ENCODE data around the gene OR2AE1.

DNA sequence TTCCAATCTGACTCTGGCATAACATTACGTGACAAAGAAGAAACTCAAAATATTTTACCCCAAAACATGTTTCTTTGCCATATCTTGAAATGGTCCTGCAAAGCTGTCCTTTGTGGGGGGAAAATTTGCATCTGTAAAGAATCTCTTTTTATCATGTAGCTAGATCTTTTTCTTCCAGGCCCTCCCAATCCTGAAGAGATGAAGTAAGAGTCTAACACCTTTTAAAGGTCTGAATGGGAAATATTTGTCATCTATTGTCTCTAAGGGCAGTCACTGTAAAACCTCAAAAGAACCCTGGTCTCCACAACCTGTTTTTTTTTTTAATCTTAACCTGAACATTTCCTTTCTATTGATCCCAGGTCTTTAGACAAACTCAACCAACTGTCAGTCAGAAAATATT, 8.6 kb downstream of the OR2AE1 start:
- TF ChIP-seq, protein P1, sequence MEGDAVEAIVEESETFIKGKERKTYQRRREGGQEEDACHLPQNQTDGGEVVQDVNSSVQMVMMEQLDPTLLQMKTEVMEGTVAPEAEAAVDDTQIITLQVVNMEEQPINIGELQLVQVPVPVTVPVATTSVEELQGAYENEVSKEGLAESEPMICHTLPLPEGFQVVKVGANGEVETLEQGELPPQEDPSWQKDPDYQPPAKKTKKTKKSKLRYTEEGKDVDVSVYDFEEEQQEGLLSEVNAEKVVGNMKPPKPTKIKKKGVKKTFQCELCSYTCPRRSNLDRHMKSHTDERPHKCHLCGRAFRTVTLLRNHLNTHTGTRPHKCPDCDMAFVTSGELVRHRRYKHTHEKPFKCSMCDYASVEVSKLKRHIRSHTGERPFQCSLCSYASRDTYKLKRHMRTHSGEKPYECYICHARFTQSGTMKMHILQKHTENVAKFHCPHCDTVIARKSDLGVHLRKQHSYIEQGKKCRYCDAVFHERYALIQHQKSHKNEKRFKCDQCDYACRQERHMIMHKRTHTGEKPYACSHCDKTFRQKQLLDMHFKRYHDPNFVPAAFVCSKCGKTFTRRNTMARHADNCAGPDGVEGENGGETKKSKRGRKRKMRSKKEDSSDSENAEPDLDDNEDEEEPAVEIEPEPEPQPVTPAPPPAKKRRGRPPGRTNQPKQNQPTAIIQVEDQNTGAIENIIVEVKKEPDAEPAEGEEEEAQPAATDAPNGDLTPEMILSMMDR (IDR thresholded peaks at IDR 0.05) = no peak
- TF ChIP-seq EP300 (IDR thresholded peaks at IDR 0.05) (no peak), POLR2AphosphoS5 (IDR thresholded peaks at IDR 0.05) (no peak), POLR2A (IDR thresholded peaks at IDR 0.05) (no peak)

Measured in upper lobe of left lung (tissue), 4 donors.